Liver (tissue), 9 donors: ENCODE results near the gene DCXR. TPM values are rescaled to one million over a fixed set of nuclear protein-coding genes. Genes with fewer than 3 reads are reported as not detected.

Experiments used
- DNase-seq: peaks from one replicate; pipeline ENCODE4 v3.0.0-alpha.2; 2017; ENCODE audit warnings: low spot score
- H3K27ac ChIP-seq, 2 donors: one replicate each; pipeline ENCODE4 v1.7.0; 2013; ENCODE audit warnings: inconsistent platforms in 2 of 2, low read length in 2 of 2, control low read depth in 1 of 2, low read depth in 1 of 2, mild to moderate bottlenecking in 1 of 2
- H3K27me3 ChIP-seq, 4 donors: one replicate each; pipeline versions ENCODE4 v1.6.1 to v1.7.0; 2013; ENCODE audit warnings: low read length in 3 of 4, inconsistent platforms in 1 of 4, mild to moderate bottlenecking in 1 of 4, moderate library complexity in 1 of 4; ENCODE audit not compliant: control insufficient read depth in 4 of 4, insufficient read depth in 4 of 4
- H3K36me3 ChIP-seq, 4 donors: one replicate each; pipeline versions ENCODE4 v1.6.1 to v1.7.0; 2013; ENCODE audit warnings: low read length in 3 of 4, mild to moderate bottlenecking in 3 of 4, low read depth in 1 of 4, moderate library complexity in 1 of 4; ENCODE audit not compliant: control insufficient read depth in 4 of 4, insufficient read depth in 3 of 4
- H3K4me1 ChIP-seq, 4 donors: one replicate each; pipeline versions ENCODE4 v1.6.1 to v1.7.0; 2013; ENCODE audit warnings: low read length in 3 of 4, mild to moderate bottlenecking in 3 of 4, moderate library complexity in 1 of 4; ENCODE audit not compliant: control insufficient read depth in 4 of 4, insufficient read depth in 4 of 4
- H3K4me3 ChIP-seq, 3 donors: one replicate each; pipeline versions ENCODE4 v1.6.1 to v1.7.0; 2013; ENCODE audit warnings: low read length in 3 of 3, control low read depth in 1 of 3, low read depth in 1 of 3, mild to moderate bottlenecking in 1 of 3
- H3K9ac ChIP-seq, 2 donors: one replicate each; pipeline ENCODE4 v1.7.0; 2013; ENCODE audit warnings: low read length in 2 of 2, mild to moderate bottlenecking in 2 of 2, moderate library complexity in 2 of 2, control low read depth in 1 of 2, low read depth in 1 of 2
- H3K9me3 ChIP-seq, 4 donors: one replicate each; pipeline versions ENCODE4 v1.6.1 to v1.7.0; 2013; ENCODE audit warnings: low read length in 3 of 4; ENCODE audit not compliant: control insufficient read depth in 4 of 4
- ATF3 ChIP-seq: IDR thresholded peaks from 2 replicates; pipeline ENCODE4 v1.6.1; 2016; ENCODE audit warnings: antibody characterized with exemption
- CTCF ChIP-seq: fragments of 150-350 bp; IDR thresholded peaks from 2 replicates; pipeline ENCODE4 v1.5.1; 2017; ENCODE audit warnings: improper control_type of control experiment, low read depth, low read length; ENCODE audit not compliant: missing input control
- EGR1 ChIP-seq, 2 donors: IDR thresholded peaks; 2 replicates each; pipeline ENCODE4 v1.6.1; 2016 to 2018; ENCODE audit warnings: antibody characterized with exemption in 2 of 2, low read depth in 2 of 2
- FOXA1 ChIP-seq: IDR thresholded peaks from 2 replicates; pipeline ENCODE4 v1.6.1; 2016; ENCODE audit warnings: antibody characterized with exemption
- FOXA2 ChIP-seq: IDR thresholded peaks from 2 replicates; pipeline ENCODE4 v1.6.1; 2016; ENCODE audit warnings: antibody characterized with exemption
- GABPA ChIP-seq, 2 donors: IDR thresholded peaks in 1 of 2; conservative IDR thresholded peaks in 1 of 2; 2 replicates each; pipeline ENCODE4 v1.6.1; 2016; ENCODE audit warnings: antibody characterized with exemption in 2 of 2, mild to moderate bottlenecking in 1 of 2, moderate library complexity in 1 of 2
- HNF4A ChIP-seq, 2 donors: conservative IDR thresholded peaks; 2 replicates each; pipeline ENCODE4 v1.6.1; 2016; ENCODE audit warnings: antibody characterized with exemption in 2 of 2, mild to moderate bottlenecking in 2 of 2
- HNF4G ChIP-seq: IDR thresholded peaks from 2 replicates; pipeline ENCODE4 v1.6.1; 2016; ENCODE audit warnings: antibody characterized with exemption
- JUND ChIP-seq, 2 donors: IDR thresholded peaks; 2 replicates each; pipeline ENCODE4 v1.6.1; 2016; ENCODE audit warnings: antibody characterized with exemption in 2 of 2
- NR2F2 ChIP-seq: IDR thresholded peaks from 2 replicates; pipeline ENCODE4 v1.6.1; 2016; ENCODE audit warnings: antibody characterized with exemption
- RAD21 ChIP-seq, 2 donors: IDR thresholded peaks; 2 replicates each; pipeline ENCODE4 v1.6.1; 2016; ENCODE audit warnings: antibody characterized with exemption in 2 of 2, mild to moderate bottlenecking in 2 of 2
- RXRA ChIP-seq, 2 donors: IDR thresholded peaks; 2 replicates each; pipeline ENCODE4 v1.6.1; 2017 to 2018; ENCODE audit warnings: antibody characterized with exemption in 2 of 2, mild to moderate bottlenecking in 1 of 2
- TAF1 ChIP-seq: conservative IDR thresholded peaks from 2 replicates; pipeline ENCODE4 v1.6.1; 2016; ENCODE audit warnings: antibody characterized with exemption, mild to moderate bottlenecking
- YY1 ChIP-seq: IDR thresholded peaks from 2 replicates; pipeline ENCODE4 v1.6.1; 2016; ENCODE audit warnings: antibody characterized with exemption, mild to moderate bottlenecking
- WGBS: extraction: QIAGEN DNeasy Blood & Tissue Kit; methylation state at CpG from one replicate; pipeline ENCODE4 v1.1.7; 2013; 5-methylcytosine and 5-hydroxymethylcytosine counted together
- polyA plus RNA-seq, 2 donors: library from polyadenylated mRNA; stranded (reverse) in 1 of 2; unstranded in 1 of 2; fragments of 200-250 nt in 1 of 2; fragments of >200 nt in 1 of 2; fragmentation: Nextera tagmentation in 1 of 2; extraction: Ambion mirVana in 1 of 2; gene quantifications; one replicate each; pipeline versions ENCODE4 v1.2.1 to v1.2.3, GENCODE V29; 2013 to 2015
- total RNA-seq, 2 donors: library from RNA; depleted of rRNA; stranded (reverse); fragments of >200 nt; gene quantifications; one replicate each; pipeline ENCODE4 v1.2.3, GENCODE V29; 2014
- TF ChIP-seq, protein P1 (sequence below): IDR thresholded peaks from 2 replicates; pipeline ENCODE4 v1.6.1; 2016; ENCODE audit warnings: antibody characterized with exemption
- TF ChIP-seq, protein P2 (sequence below): IDR thresholded peaks from 2 replicates; pipeline ENCODE4 v1.6.1; 2016; ENCODE audit warnings: antibody characterized with exemption, mild to moderate bottlenecking
- TF ChIP-seq, protein P3 (sequence below): IDR thresholded peaks from 2 replicates; pipeline ENCODE4 v1.6.1; 2016; ENCODE audit warnings: antibody characterized with exemption
- donor health status: healthy.
- donor health status: healthy.
- donor health status: healthy.
- donor health status: healthy.
- donor health status: healthy.

DCXR gene
- total and polyA plus RNA-seq, 4 donors = 58.6 to 1,190 (median 585) TPM

DNA sequence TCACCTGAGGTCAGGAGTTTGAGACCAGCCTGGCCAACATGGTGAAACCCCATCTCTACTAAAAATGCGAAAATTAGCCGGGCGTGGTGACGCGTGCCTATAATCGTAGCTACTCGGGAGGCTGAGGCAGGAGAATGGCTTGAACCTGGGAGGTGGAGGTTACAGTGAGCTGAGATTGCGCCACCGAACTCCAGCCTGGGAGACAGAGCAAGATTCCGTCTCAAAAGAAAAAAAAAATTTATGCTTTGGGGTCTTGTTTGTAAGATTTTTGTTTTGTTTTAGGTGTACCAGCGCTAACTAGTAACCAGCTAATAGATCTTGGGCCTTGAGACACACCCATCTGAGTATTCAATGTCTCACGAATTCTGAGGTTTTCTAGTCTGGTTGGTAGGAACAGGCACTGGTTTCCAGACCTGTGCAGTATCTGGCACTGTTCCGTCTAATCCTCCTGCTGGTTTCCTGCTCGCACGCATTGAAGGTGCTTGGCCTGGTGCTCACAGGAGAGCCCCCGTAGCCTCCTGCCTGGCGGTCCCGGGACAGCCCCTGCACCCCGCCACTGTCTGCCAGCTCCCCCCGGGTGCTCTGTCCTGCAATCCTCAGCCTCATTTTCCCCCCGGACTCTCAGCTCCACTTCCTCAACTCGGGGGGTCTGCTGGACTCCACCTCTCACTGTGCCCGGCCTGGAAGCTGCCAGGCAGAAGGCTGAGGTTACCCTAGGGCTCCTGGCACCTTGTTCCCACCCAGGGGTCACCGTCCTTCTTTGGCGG, 38.7 kb upstream of the DCXR start (continued):
- no peak for TF ChIP-seq HNF4A (conservative IDR thresholded peaks at IDR 0.05)

DNA sequence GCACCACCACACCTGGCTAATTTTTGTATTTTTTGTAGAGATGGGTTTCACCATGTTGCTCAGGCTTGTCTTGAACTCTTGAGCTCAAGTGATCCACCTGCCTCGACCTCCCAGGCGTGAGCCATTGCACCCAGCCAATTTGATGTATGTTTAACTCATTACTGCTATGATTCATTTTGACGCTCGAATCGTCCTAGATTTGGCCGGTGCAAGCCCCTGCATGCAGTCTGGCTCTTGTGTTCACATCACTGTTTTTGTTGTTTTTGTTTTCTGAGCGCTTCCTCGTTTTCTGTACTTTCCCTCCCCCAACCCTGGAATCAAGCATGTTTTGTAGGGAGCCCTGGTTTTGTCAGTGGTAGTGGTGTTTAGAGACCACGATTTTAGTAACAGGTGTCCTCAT, 35.9 kb upstream of the DCXR start:
- WGBS = 84% methylated on average over 9 of the region's 9 CpGs
- TF ChIP-seq JUND (IDR thresholded peaks at IDR 0.05) (no peak), TAF1 (no peak), HNF4A (conservative IDR thresholded peaks at IDR 0.05) (no peak), NR2F2 (no peak), ATF3 (no peak), RAD21 (IDR thresholded peaks at IDR 0.05) (no peak), HNF4G (no peak), EGR1 (IDR thresholded peaks at IDR 0.05; ENCODE audit: low read depth in 2 of 2) (no peak), YY1 (no peak), GABPA (IDR thresholded peaks at IDR 0.05 in 1 of 2, conservative IDR thresholded peaks at IDR 0.05 in 1 of 2) (no peak), CTCF (no peak)
- TF ChIP-seq, protein P1, sequence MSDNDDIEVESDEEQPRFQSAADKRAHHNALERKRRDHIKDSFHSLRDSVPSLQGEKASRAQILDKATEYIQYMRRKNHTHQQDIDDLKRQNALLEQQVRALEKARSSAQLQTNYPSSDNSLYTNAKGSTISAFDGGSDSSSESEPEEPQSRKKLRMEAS = no peak
- peaks cover 0 to 3% (median 0%) of the 10 kb centered on the region in 4 donors for H3K4me1 ChIP-seq
- DNase-seq = no peak
- no peaks in the 10 kb centered on the region for H3K9me3 ChIP-seq
- peaks cover 0 to 3% (median 0%) of the 10 kb centered on the region in 4 donors for H3K36me3 ChIP-seq
- H3K4me3 ChIP-seq = no peak overlapping the region
- H3K27ac ChIP-seq = no peak overlapping the region
- H3K27me3 ChIP-seq = no peaks in the 10 kb centered on the region
- no peak overlapping the region for H3K9ac ChIP-seq

- H3K4me1 ChIP-seq = peaks cover 0 to 3% (median 0%) of the 10 kb centered on the region in 4 donors
- 82% methylated on average over 6 of the region's 6 CpGs for WGBS
- no peaks in the 10 kb centered on the region for H3K27me3 ChIP-seq
- H3K4me3 ChIP-seq = no peak overlapping the region
- H3K9ac ChIP-seq = no peak overlapping the region
- H3K36me3 ChIP-seq = no peaks in the 10 kb centered on the region
- H3K27ac ChIP-seq = no peak overlapping the region
- TF ChIP-seq TAF1 = no peak
- TF ChIP-seq RAD21 (IDR thresholded peaks at IDR 0.05) = no peak
- TF ChIP-seq FOXA2 = no peak
- TF ChIP-seq RXRA (IDR thresholded peaks at IDR 0.05) = no peak
- no peak for TF ChIP-seq NR2F2
- TF ChIP-seq HNF4A (conservative IDR thresholded peaks at IDR 0.05) = no peak
- TF ChIP-seq GABPA (IDR thresholded peaks at IDR 0.05 in 1 of 2, conservative IDR thresholded peaks at IDR 0.05 in 1 of 2) = no peak
- TF ChIP-seq, protein P2, sequence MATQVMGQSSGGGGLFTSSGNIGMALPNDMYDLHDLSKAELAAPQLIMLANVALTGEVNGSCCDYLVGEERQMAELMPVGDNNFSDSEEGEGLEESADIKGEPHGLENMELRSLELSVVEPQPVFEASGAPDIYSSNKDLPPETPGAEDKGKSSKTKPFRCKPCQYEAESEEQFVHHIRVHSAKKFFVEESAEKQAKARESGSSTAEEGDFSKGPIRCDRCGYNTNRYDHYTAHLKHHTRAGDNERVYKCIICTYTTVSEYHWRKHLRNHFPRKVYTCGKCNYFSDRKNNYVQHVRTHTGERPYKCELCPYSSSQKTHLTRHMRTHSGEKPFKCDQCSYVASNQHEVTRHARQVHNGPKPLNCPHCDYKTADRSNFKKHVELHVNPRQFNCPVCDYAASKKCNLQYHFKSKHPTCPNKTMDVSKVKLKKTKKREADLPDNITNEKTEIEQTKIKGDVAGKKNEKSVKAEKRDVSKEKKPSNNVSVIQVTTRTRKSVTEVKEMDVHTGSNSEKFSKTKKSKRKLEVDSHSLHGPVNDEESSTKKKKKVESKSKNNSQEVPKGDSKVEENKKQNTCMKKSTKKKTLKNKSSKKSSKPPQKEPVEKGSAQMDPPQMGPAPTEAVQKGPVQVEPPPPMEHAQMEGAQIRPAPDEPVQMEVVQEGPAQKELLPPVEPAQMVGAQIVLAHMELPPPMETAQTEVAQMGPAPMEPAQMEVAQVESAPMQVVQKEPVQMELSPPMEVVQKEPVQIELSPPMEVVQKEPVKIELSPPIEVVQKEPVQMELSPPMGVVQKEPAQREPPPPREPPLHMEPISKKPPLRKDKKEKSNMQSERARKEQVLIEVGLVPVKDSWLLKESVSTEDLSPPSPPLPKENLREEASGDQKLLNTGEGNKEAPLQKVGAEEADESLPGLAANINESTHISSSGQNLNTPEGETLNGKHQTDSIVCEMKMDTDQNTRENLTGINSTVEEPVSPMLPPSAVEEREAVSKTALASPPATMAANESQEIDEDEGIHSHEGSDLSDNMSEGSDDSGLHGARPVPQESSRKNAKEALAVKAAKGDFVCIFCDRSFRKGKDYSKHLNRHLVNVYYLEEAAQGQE = no peak
- no peak for TF ChIP-seq JUND (IDR thresholded peaks at IDR 0.05)
- TF ChIP-seq, protein P3, sequence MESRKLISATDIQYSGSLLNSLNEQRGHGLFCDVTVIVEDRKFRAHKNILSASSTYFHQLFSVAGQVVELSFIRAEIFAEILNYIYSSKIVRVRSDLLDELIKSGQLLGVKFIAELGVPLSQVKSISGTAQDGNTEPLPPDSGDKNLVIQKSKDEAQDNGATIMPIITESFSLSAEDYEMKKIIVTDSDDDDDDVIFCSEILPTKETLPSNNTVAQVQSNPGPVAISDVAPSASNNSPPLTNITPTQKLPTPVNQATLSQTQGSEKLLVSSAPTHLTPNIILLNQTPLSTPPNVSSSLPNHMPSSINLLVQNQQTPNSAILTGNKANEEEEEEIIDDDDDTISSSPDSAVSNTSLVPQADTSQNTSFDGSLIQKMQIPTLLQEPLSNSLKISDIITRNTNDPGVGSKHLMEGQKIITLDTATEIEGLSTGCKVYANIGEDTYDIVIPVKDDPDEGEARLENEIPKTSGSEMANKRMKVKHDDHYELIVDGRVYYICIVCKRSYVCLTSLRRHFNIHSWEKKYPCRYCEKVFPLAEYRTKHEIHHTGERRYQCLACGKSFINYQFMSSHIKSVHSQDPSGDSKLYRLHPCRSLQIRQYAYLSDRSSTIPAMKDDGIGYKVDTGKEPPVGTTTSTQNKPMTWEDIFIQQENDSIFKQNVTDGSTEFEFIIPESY = no peak
- TF ChIP-seq ATF3 = no peak
- TF ChIP-seq EGR1 (IDR thresholded peaks at IDR 0.05; ENCODE audit: low read depth in 2 of 2) = no peak
- TF ChIP-seq FOXA1 = no peak
- TF ChIP-seq, protein P1 = no peak
- no peak for TF ChIP-seq YY1
- no peaks in the 10 kb centered on the region for H3K9me3 ChIP-seq
- DNase-seq = no peak
These were observed 35.3 kb upstream of the DCXR start for GRCh38 chr17:82072827-82073226.
